LNCAP (cell line): ENCODE data around the gene EPHA6.

Source experiments
- CTCF ChIP-seq: fragments of 450-650 bp; IDR thresholded peaks from 2 replicates; pipeline ENCODE4 v1.5.1; 2017; ENCODE audit warnings: mild to moderate bottlenecking

EPHA6 gene

GRCh38 chr3:97575742-97576141 lies 761.3 kb downstream of the EPHA6 start:
- TF ChIP-seq CTCF = no peak

- no peak for TF ChIP-seq CTCF
Observed at GRCh38 chr3:97576221-97576620, 761.8 kb downstream of the EPHA6 start.

DNA sequence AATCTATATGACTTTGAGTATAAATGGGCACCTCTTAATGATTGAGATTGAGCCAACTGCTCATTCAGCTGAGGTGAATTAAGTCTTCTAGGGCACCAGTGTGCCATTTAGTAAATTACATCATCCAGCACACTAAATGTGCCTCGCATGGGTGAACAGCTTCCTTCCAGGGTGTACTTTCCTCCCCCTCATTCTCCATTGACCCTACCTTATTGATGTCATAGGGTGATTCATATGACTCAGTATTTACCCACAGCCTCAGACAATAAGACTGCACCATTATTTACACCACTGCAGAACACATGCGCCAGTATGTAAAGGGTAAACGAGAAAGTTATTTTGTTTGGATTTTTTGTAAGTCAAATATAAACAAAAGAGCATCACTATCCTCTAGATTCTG lies 765.0 kb downstream of the EPHA6 start:
- no peak for TF ChIP-seq CTCF

DNA sequence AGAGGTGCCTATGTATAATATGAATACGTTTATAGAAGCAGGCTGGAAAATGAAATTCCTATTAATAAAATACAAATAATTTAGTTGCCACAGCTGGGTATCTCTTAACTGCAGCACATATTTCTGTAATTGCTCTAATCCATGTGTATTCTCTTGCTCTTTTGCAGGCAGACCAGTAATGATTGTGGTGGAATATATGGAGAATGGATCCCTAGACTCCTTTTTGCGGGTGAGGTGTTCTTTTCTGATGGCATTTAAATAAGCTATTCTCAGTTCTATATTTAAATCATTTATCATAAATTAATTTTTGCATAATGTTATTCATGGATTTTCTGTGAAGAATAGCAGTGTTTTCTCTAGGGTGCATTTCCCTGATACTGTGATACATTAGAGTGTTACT lies 796.2 kb downstream of the EPHA6 start:
- TF ChIP-seq CTCF = no peak

- TF ChIP-seq CTCF = no peak
Observed at GRCh38 chr3:97612632-97613031, 798.2 kb downstream of the EPHA6 start.

GRCh38 chr3:97613139-97613538 lies 798.7 kb downstream of the EPHA6 start:
- no peak for TF ChIP-seq CTCF

DNA sequence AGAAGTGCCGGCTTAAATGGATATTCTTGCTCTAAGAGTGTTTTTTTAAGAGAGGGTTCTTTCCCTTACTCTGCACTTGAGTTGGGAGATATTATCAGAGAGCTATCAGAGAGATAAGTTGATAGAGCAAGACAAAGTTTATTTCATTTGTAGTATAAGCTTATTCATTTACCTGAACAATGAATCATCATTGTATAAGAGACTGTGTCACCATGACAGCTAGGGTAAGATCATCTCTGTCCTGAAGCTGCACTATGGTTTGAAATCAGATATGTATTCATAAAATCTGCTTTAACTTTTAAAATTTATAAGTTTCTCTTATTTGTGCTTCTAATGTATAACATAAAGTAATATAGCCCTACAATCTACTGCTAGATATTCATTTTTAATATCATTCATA lies 822.1 kb downstream of the EPHA6 start:
- no peak for TF ChIP-seq CTCF

GRCh38 chr3:97646932-97647331 lies 832.5 kb downstream of the EPHA6 start:
- TF ChIP-seq CTCF = no peak
